Posterior cingulate gyrus (tissue), 11 donors: ENCODE measurements around the gene APOL6.
"Not testable (repeated sequence)": the region's sequence is repeated elsewhere in the genome, so short reads cannot be mapped to it uniquely, and the experiment has no call there.

Experiments used
- DNase-seq, 10 donors: peaks; one replicate each; pipeline versions ENCODE4 v3.0.0 to v3.0.0-alpha.2; 2020 to 2021; ENCODE audit warnings: mixed read lengths in 3 of 10
- intact Hi-C: fragments of 100-400 bp; cut with DNase I; formaldehyde crosslinking; loops from one replicate; pipeline ENCODE4 v1.15.1; 2023

Gene APOL6

GRCh38 chr22:35664955-35665587 is 16.8 kb downstream of the APOL6 start:
- DNase-seq, result no peak
- intact Hi-C loops, result no loop called here

- DNase-seq, intact Hi-C loops: not testable (repeated sequence)
Observed at GRCh38 chr22:35666699-35667098, 18.5 kb downstream of the APOL6 start.

- intact Hi-C loops, result no loop called here
- DNase-seq, result no peak
Observed at GRCh38 chr22:35674335-35674734, 26.1 kb downstream of the APOL6 start.

GRCh38 chr22:35676065-35676464 is 27.8 kb downstream of the APOL6 start:
- intact Hi-C loops, result not testable (repeated sequence)

GRCh38 chr22:35677460-35678187 is 29.4 kb downstream of the APOL6 start:
- intact Hi-C loops, result no loop called here
- no peak for DNase-seq

More at GRCh38 chr22:35676065-35676464, 27.8 kb downstream of the APOL6 start:
- not testable (repeated sequence) for DNase-seq

- intact Hi-C loops, result no loop called here
- no peak for DNase-seq
Observed at GRCh38 chr22:35678836-35679235, 30.6 kb downstream of the APOL6 start.

- DNase-seq, intact Hi-C loops: not testable (repeated sequence)
Observed at GRCh38 chr22:35679492-35679891, 31.2 kb downstream of the APOL6 start.

GRCh38 chr22:35681454-35682052 is 33.3 kb downstream of the APOL6 start:
- no peak for DNase-seq
- intact Hi-C loops, result no loop called here

- DNase-seq, result no peak
- intact Hi-C loops, result no loop called here
Observed at GRCh38 chr22:35683560-35683959, 35.3 kb downstream of the APOL6 start.

- intact Hi-C loops, result no loop called here
- DNase-seq, result peak in 6 of 10 donors; percentile 17 to 87 (median 30)
Observed at GRCh38 chr22:35684270-35684700, 36.0 kb downstream of the APOL6 start.

- intact Hi-C loops, result no loop called here
- DNase-seq, result no peak
Observed at GRCh38 chr22:35684732-35685131, 36.5 kb downstream of the APOL6 start.

- no peak for DNase-seq
- intact Hi-C loops, result no loop called here
Observed at GRCh38 chr22:35685731-35686130, 37.5 kb downstream of the APOL6 start.

GRCh38 chr22:35686298-35686697 is 38.1 kb downstream of the APOL6 start:
- intact Hi-C loops, result no loop called here
- DNase-seq, result no peak

- no peak for DNase-seq
- intact Hi-C loops, result no loop called here
Observed at GRCh38 chr22:35687461-35687860, 39.2 kb downstream of the APOL6 start.

GRCh38 chr22:35688913-35689675 is 40.8 kb downstream of the APOL6 start:
- intact Hi-C loops, result no loop called here
- no peak for DNase-seq

- intact Hi-C loops, result no loop called here
- no peak for DNase-seq
Observed at GRCh38 chr22:35690001-35690400, 41.8 kb downstream of the APOL6 start.

GRCh38 chr22:35695202-35695601 is 47.0 kb downstream of the APOL6 start:
- intact Hi-C loops, result no loop called here
- no peak for DNase-seq

- DNase-seq, result no peak
- intact Hi-C loops, result no loop called here
Observed at GRCh38 chr22:35697142-35697541, 48.9 kb downstream of the APOL6 start.

GRCh38 chr22:35699852-35700251 is 51.6 kb downstream of the APOL6 start:
- intact Hi-C loops, DNase-seq: not testable (repeated sequence)

- intact Hi-C loops, result no loop called here
Observed at GRCh38 chr22:35703861-35704584, 55.8 kb downstream of the APOL6 start.

More at GRCh38 chr22:35703861-35704584, 55.8 kb downstream of the APOL6 start:
- DNase-seq, result no peak
